H1 (cell line): Measurements from ENCODE around the gene SLC2A4. TPM values are rescaled to one million over a fixed set of nuclear protein-coding genes. Genes with fewer than 3 reads are reported as not detected.

Experiments
- CTCF ChIA-PET: fragments of 300-600 bp; sonication (Branson Sonifier 250); formaldehyde crosslinking; loops from one replicate; lab custom pipeline; 2021; ENCODE audit not compliant: partially characterized antibody; lab: Charles Lee
- POLR2A ChIA-PET: fragments of 300-600 bp; sonication (Branson Sonifier 250); formaldehyde crosslinking; loops from one replicate; lab custom pipeline; 2021; ENCODE audit warnings: inconsistent platforms; ENCODE audit not compliant: partially characterized antibody; lab: Charles Lee
- DNase-seq, 2 experiments: peaks; one replicate each; pipeline versions ENCODE4 v3.0.0 to v3.0.0-alpha.2; 2010 to 2022; ENCODE audit warnings: low spot score in 2 of 2, low read depth in 1 of 2, mixed read lengths in 1 of 2
- FAIRE-seq: peaks from 2 replicates; lab custom pipeline; 2011; peaks lifted over from hg19 to GRCh38; lab: Jason Lieb, UNC
- H2AFZ ChIP-seq: 2 replicates; pipeline ENCODE4 v1.8.1; 2012; ENCODE audit warnings: low read length, inconsistent platforms
- H2AK5ac ChIP-seq: 2 replicates; pipeline ENCODE4 v1.6.1; 2013; ENCODE audit warnings: low read depth, low read length
- H2BK120ac ChIP-seq: replicated peaks from 2 replicates; pipeline ENCODE3; 2013; ENCODE audit warnings: low read depth, low read length, inconsistent platforms
- H2BK12ac ChIP-seq: 2 replicates; pipeline ENCODE4 v1.6.1; 2013; ENCODE audit warnings: low read depth, low read length
- H2BK15ac ChIP-seq: 2 replicates; pipeline ENCODE4 v1.6.1; 2013; ENCODE audit warnings: low read length
- H2BK20ac ChIP-seq: 2 replicates; pipeline ENCODE4 v1.6.1; 2013; ENCODE audit warnings: low read length
- H2BK5ac ChIP-seq: 2 replicates; pipeline ENCODE4 v1.6.1; 2013; ENCODE audit warnings: low read depth, low read length
- H3K14ac ChIP-seq: 2 replicates; pipeline ENCODE4 v1.6.1; 2013; ENCODE audit warnings: inconsistent platforms; ENCODE audit not compliant: insufficient read length
- H3K18ac ChIP-seq: 2 replicates; pipeline ENCODE4 v1.6.1; 2013; ENCODE audit warnings: low read length; ENCODE audit errors: extremely low read depth
- H3K23ac ChIP-seq: 2 replicates; pipeline ENCODE4 v1.6.1; 2013; ENCODE audit warnings: inconsistent platforms; ENCODE audit not compliant: insufficient read length
- H3K23me2 ChIP-seq: 2 replicates; pipeline ENCODE4 v1.6.1; 2013; ENCODE audit warnings: low read depth, low read length
- H3K27ac ChIP-seq: 2 replicates; pipeline ENCODE4 v1.6.1; 2011; ENCODE audit warnings: low read depth, low read length, inconsistent platforms
- H3K27me3 ChIP-seq, 4 experiments: replicated peaks in 1 of 4; 1 replicate in 1 of 4; 2 replicates in 3 of 4; pipeline versions ENCODE4 v1.6.1 to v1.8.1; 2011 to 2013; ENCODE audit warnings: low read length in 3 of 4, mild to moderate bottlenecking in 3 of 4, inconsistent platforms in 2 of 4, mixed read lengths in 2 of 4, moderate library complexity in 1 of 4; ENCODE audit not compliant: control insufficient read depth in 3 of 4, insufficient read depth in 3 of 4; ENCODE audit errors: extremely low read depth in 1 of 4
- H3K36me3 ChIP-seq, 4 experiments: 2 replicates each; pipeline versions ENCODE4 v1.6.1 to v1.8.1; 2011 to 2013; ENCODE audit warnings: mild to moderate bottlenecking in 4 of 4, low read length in 3 of 4, moderate library complexity in 2 of 4, control low read depth in 1 of 4, inconsistent platforms in 1 of 4; ENCODE audit not compliant: insufficient read depth in 4 of 4, control insufficient read depth in 2 of 4
- H3K4ac ChIP-seq: replicated peaks from 2 replicates; pipeline ENCODE3; 2013; ENCODE audit warnings: low read length, low read depth, mixed read lengths, inconsistent platforms; ENCODE audit not compliant: insufficient read length
- H3K4me1 ChIP-seq, 4 experiments: replicated peaks in 1 of 4; 1 replicate in 1 of 4; 2 replicates in 3 of 4; pipeline versions ENCODE4 v1.6.1 to v1.8.1; 2011 to 2013; ENCODE audit warnings: low read length in 3 of 4, inconsistent platforms in 2 of 4, mixed read lengths in 1 of 4; ENCODE audit not compliant: insufficient read depth in 4 of 4, control insufficient read depth in 3 of 4
- H3K4me2 ChIP-seq, 2 experiments: 2 replicates each; pipeline versions ENCODE4 v1.6.1 to v1.8.1; 2011 to 2013; ENCODE audit warnings: low read depth in 2 of 2, low read length in 2 of 2, control low read depth in 1 of 2, inconsistent platforms in 1 of 2, mild to moderate bottlenecking in 1 of 2; ENCODE audit not compliant: insufficient read depth in 1 of 2
- H3K4me3 ChIP-seq, 4 experiments: fragments of 200-600, 300-600 bp in 1 of 4; sonication (generic), shearing (Covaris generic), sonication (Bioruptor Twin) in 1 of 4; 2 replicates each; pipeline versions ENCODE4 v1.5.1 to v1.8.1; 2011 to 2016; ENCODE audit warnings: low read length in 4 of 4, low read depth in 3 of 4, control low read depth in 2 of 4, inconsistent platforms in 2 of 4, mild to moderate bottlenecking in 2 of 4, mixed read lengths in 1 of 4, moderate library complexity in 1 of 4; ENCODE audit not compliant: insufficient read depth in 2 of 4; ENCODE audit errors: extremely low read depth in 1 of 4
- H3K56ac ChIP-seq: replicated peaks from 2 replicates; pipeline ENCODE3; 2013; ENCODE audit warnings: low read depth, mild to moderate bottlenecking, mixed read lengths, low read length, inconsistent platforms; ENCODE audit not compliant: insufficient read length
- H3K79me1 ChIP-seq: 2 replicates; pipeline ENCODE4 v1.6.1; 2013; ENCODE audit warnings: low read depth, low read length, control low read depth
- H3K79me2 ChIP-seq, 2 experiments: 2 replicates each; pipeline versions ENCODE4 v1.6.1 to v1.8.1; 2012 to 2013; ENCODE audit warnings: low read length in 2 of 2, mild to moderate bottlenecking in 2 of 2, inconsistent platforms in 1 of 2; ENCODE audit not compliant: insufficient read depth in 2 of 2, control insufficient read depth in 1 of 2
- H3K9ac ChIP-seq, 4 experiments: replicated peaks in 1 of 4; 1 replicate in 1 of 4; 2 replicates in 3 of 4; pipeline versions ENCODE4 v1.6.1 to v1.8.1; 2011 to 2013; ENCODE audit warnings: low read depth in 3 of 4, low read length in 3 of 4, control low read depth in 2 of 4, mild to moderate bottlenecking in 2 of 4, moderate library complexity in 2 of 4, inconsistent platforms in 1 of 4; ENCODE audit errors: extremely low read depth in 1 of 4
- H3K9me3 ChIP-seq, 2 experiments: 2 replicates each; pipeline versions ENCODE4 v1.6.1 to v1.8.1; 2012 to 2013; ENCODE audit warnings: mild to moderate bottlenecking in 2 of 2, moderate library complexity in 2 of 2, control low read depth in 1 of 2, inconsistent platforms in 1 of 2, low read depth in 1 of 2, low read length in 1 of 2, mixed read lengths in 1 of 2; ENCODE audit not compliant: insufficient read depth in 2 of 2
- H4K20me1 ChIP-seq, 2 experiments: replicated peaks in 1 of 2; 2 replicates each; pipeline versions ENCODE3 to v1.8.1; 2011 to 2013; ENCODE audit warnings: inconsistent platforms in 2 of 2, low read length in 2 of 2, mild to moderate bottlenecking in 1 of 2; ENCODE audit not compliant: insufficient read depth in 2 of 2, control insufficient read depth in 1 of 2
- H4K5ac ChIP-seq: 2 replicates; pipeline ENCODE4 v1.6.1; 2013; ENCODE audit warnings: low read length, low read depth, mixed read lengths, inconsistent platforms; ENCODE audit not compliant: insufficient read length
- H4K8ac ChIP-seq: 2 replicates; pipeline ENCODE4 v1.8.0; 2013; ENCODE audit warnings: mild to moderate bottlenecking, moderate library complexity, low read length, inconsistent platforms; ENCODE audit not compliant: insufficient read depth; ENCODE audit errors: extremely low read depth
- H4K91ac ChIP-seq: replicated peaks from 2 replicates; pipeline ENCODE3; 2013; ENCODE audit warnings: low read length, mixed read lengths, inconsistent platforms; ENCODE audit not compliant: insufficient read length
- CEBPB ChIP-seq: IDR thresholded peaks from 2 replicates; pipeline ENCODE4 v1.6.1; 2012; ENCODE audit warnings: low read depth, low read length
- CHD2 ChIP-seq: IDR thresholded peaks from 2 replicates; pipeline ENCODE4 v1.6.1; 2012; ENCODE audit warnings: low read length, improper control_type of control experiment
- CTBP2 ChIP-seq: IDR thresholded peaks from 2 replicates; pipeline ENCODE4 v1.7.0; 2011; ENCODE audit warnings: borderline replicate concordance, mild to moderate bottlenecking, moderate library complexity, mixed read lengths, low read length; ENCODE audit not compliant: insufficient read depth, insufficient read length
- EGR1 ChIP-seq: IDR thresholded peaks from 2 replicates; pipeline ENCODE4 v1.6.1; 2011; ENCODE audit warnings: low read depth, low read length, borderline replicate concordance
- KDM5A ChIP-seq: fragments of 200-600 bp; IDR thresholded peaks from 2 replicates; pipeline ENCODE4 v1.7.1; 2012; ENCODE audit warnings: mild to moderate bottlenecking, low read length, inconsistent platforms, mixed read lengths
- MAFK ChIP-seq: IDR thresholded peaks from 2 replicates; pipeline ENCODE4 v1.6.1; 2012; ENCODE audit warnings: low read depth, mild to moderate bottlenecking, improper control_type of control experiment, low read length
- NANOG ChIP-seq: IDR thresholded peaks from 2 replicates; pipeline ENCODE4 v1.6.1; 2011; ENCODE audit warnings: low read length, low read depth, mild to moderate bottlenecking, inconsistent platforms; ENCODE audit not compliant: insufficient read depth, poor library complexity, severe bottlenecking
- PHF8 ChIP-seq: fragments of 200-600 bp; sonication (generic); conservative IDR thresholded peaks from 2 replicates; pipeline ENCODE4 v1.7.1; 2012; ENCODE audit warnings: low read depth, mild to moderate bottlenecking, inconsistent platforms, low read length, moderate library complexity
- POU5F1 ChIP-seq: IDR thresholded peaks from 2 replicates; pipeline ENCODE4 v1.6.1; 2011; ENCODE audit warnings: low read depth, mild to moderate bottlenecking, low read length, moderate library complexity
- SIN3A ChIP-seq, 2 experiments: IDR thresholded peaks in 1 of 2; conservative IDR thresholded peaks in 1 of 2; 2 replicates each; pipeline ENCODE4 v1.6.1; 2011 to 2012; ENCODE audit warnings: low read length in 2 of 2, improper control_type of control experiment in 1 of 2, low read depth in 1 of 2, mild to moderate bottlenecking in 1 of 2
- SIX5 ChIP-seq: IDR thresholded peaks from 2 replicates; pipeline ENCODE4 v1.6.1; 2011; ENCODE audit warnings: mild to moderate bottlenecking, low read depth, low read length
- WGBS, 2 experiments: shearing (Covaris generic) in 1 of 2; methylation state at CpG; one replicate each; pipeline versions ENCODE4 v1.1.6 to v1.1.7; 2013 to 2015; ENCODE audit warnings: low lambda C conversion rate in 2 of 2, mixed read lengths in 2 of 2, inconsistent platforms in 1 of 2, low coverage in 1 of 2, missing lambda C conversion rate in 1 of 2; ENCODE audit not compliant: insufficient replicate concordance in 2 of 2, insufficient coverage in 1 of 2, insufficient read length in 1 of 2; ENCODE audit errors: extremely low coverage in 1 of 2, missing lambda C conversion rate in 1 of 2; 5-methylcytosine and 5-hydroxymethylcytosine counted together
- polyA plus RNA-seq, 7 experiments: library from polyadenylated mRNA; depleted of rRNA in 3 of 7; stranded (reverse) in 5 of 7; unstranded in 2 of 7; fragments of >200 nt in 5 of 7; fragments of 200-250 nt in 2 of 7; gene quantifications; 1 replicate in 5 of 7; 2 replicates in 1 of 7; 4 replicates in 1 of 7; pipeline versions ENCODE4 v1.2.1 to v1.2.3, GENCODE V29; 2011 to 2013; ENCODE audit warnings: missing spikeins in 2 of 7, mixed read lengths in 2 of 7
- total RNA-seq: library from RNA; stranded (reverse); fragmentation: NEBNext Ultra II Directional; extraction: Animal tissue kit (Norgen Biotek cat#: 25700); gene quantifications from 2 replicates; pipeline ENCODE4 v1.2.1, GENCODE V29; 2021

The SLC2A4 gene
- total and polyA plus RNA-seq, 2 of the 8 experiments (the other 6 are each of a cell fraction or from before 2014, with no cell fraction given) = 5.7 to 6.9 TPM

DNA sequence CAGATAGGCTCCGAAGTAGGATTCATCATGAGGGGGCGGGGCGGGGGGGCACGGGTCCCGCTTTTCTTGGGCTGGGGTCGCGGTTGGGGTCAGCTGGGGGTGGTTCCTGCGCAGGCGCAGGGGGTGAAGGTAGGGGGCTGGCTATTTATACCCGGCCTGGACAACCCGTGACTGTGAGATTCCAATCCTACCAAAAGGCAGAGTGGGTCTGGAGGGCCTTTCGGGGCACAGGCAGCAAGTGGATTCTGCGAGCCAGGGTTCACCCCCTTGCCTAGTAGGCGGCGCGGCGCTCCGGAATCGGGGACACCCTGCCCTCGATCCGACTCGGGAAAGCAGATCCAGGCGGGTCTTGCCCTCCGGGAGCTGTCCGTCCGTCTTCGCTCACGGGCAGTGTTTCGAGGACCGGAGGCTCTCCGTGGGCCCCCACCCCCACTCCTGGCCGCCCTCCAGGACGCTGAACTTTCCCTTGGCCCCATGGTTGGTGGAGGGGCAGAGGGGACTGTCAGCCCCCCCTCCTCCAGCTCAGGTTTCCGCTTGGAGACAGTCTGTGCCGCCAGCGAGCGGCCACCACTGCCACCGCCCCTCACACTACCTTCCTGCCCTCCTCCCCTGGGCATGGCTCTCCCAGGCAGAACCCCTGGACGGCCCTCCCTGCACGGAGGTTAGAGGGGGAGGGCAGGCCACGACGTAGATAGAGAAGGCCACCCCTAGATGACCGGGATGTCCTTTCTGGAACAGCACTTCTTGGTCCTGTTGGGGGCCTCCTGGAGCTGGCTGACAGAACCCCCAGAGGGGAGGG is 634 bp downstream of the SLC2A4 start:
- H3K4me2 ChIP-seq = peak overlapping the region; percentile 45 to 100
- H4K8ac ChIP-seq = peak overlapping the region; percentile 22; the same call in 1 of the 2 replicates
- H3K79me1 ChIP-seq = no peaks in the 10 kb centered on the region
- H3K27ac ChIP-seq = no peak overlapping the region
- H3K23me2 ChIP-seq = peaks cover 11% of the 10 kb centered on the region
- H2AFZ ChIP-seq = peak overlapping the region; percentile 54; the same call in 1 of the 2 replicates
- no peak overlapping the region for H4K5ac ChIP-seq
- 6% methylated on average over 31 of the region's 43 CpGs; no CpG with 5 or more reads in 1 of the 2 experiments for WGBS, 2 experiments
- no peak overlapping the region for H3K56ac ChIP-seq
- H2BK15ac ChIP-seq = 0 out of 2 replicates have a peak overlapping the region, but pooled peaks have one; percentile 72
- no peak overlapping the region; the same call in 1 of the 2 replicates for H2BK5ac ChIP-seq
- no peak overlapping the region for H3K4ac ChIP-seq
- H3K79me2 ChIP-seq = no peaks in the 10 kb centered on the region
- peak overlapping the region; percentile 76 to 83 (median 78) for H3K4me3 ChIP-seq
- peak overlapping the region; percentile 27; the same call in 1 of the 2 replicates for H2BK12ac ChIP-seq
- peak overlapping the region; percentile 46 to 75 (median 66) for H3K9ac ChIP-seq
- DNase-seq (peak in 1 of 2 experiments; percentile 72), FAIRE-seq (no peak)
- H3K36me3 ChIP-seq = peaks cover 0 to 6% (median 3%) of the 10 kb centered on the region in 4 experiments; a peak in 3 of 8 replicates
- no peak overlapping the region for H3K14ac ChIP-seq
- no peak overlapping the region for H4K91ac ChIP-seq
- H2BK20ac ChIP-seq = no peak overlapping the region
- H3K23ac ChIP-seq = no peak overlapping the region
- ChIA-PET POLR2A (interaction anchor here (0.6 to 7.7 kb wide), 24 partner anchors 9 to 291 kb away, joined by 3 to 94 read pairs (median 6); partner anchors contain the start of genes ACADVL, CLDN7, CTDNEP1 and DLG4), CTCF (interaction anchor here (0.5 to 4.8 kb wide), 18 partner anchors 9 to 303 kb away, joined by 3 to 46 read pairs (median 4); partner anchors contain the start of genes ACAP1, GABARAP, GPS2 and TMEM95)
- peaks cover 0 to 13% (median 7%) of the 10 kb centered on the region in 4 experiments; a peak in 6 of 7 replicates for H3K27me3 ChIP-seq
- no peaks in the 10 kb centered on the region for H3K9me3 ChIP-seq
- H2AK5ac ChIP-seq = no peak overlapping the region
- peaks cover 0 to 7% of the 10 kb centered on the region in 2 experiments for H4K20me1 ChIP-seq
- H2BK120ac ChIP-seq = no peak overlapping the region
- H3K18ac ChIP-seq = no peak overlapping the region; the same call in 1 of the 2 replicates
- peaks cover 0 to 20% (median 8%) of the 10 kb centered on the region in 4 experiments; a peak in 5 of 7 replicates for H3K4me1 ChIP-seq
- TF ChIP-seq MAFK (no peak), PHF8 (no peak), NANOG (no peak), SIN3A (conservative IDR thresholded peaks at IDR 0.05 in 1 of 2, IDR thresholded peaks at IDR 0.05 in 1 of 2; ENCODE audit: low read depth in 1 of 2, low read length in 2 of 2) (no peak), POU5F1 (no peak), EGR1 (no peak), SIX5 (no peak), KDM5A (no peak), CHD2 (no peak), CEBPB (no peak), CTBP2 (no peak)
